ENCODE data around the gene RNF169. TPM values are rescaled to one million over a fixed set of nuclear protein-coding genes. Genes with fewer than 3 reads are reported as not detected.
A peak's percentile ranks its signal among the peaks of the same experiment; 100 is the strongest.

The RNF169 gene
- total RNA-seq, 1 donor from 2014 or later, result 13.0 TPM

GRCh38 chr11:74769055-74769707, 20.5 kb downstream of the RNF169 start:
- no peak for DNase-seq (ENCODE audit: low read depth in 2 of 2)

- DNase-seq (ENCODE audit: low read depth in 2 of 2), result peak; percentile 55 to 91
Measured at GRCh38 chr11:74770456-74770855, 21.8 kb downstream of the RNF169 start.

GRCh38 chr11:74771139-74771538, 22.5 kb downstream of the RNF169 start:
- DNase-seq (ENCODE audit: low read depth in 2 of 2), result no peak

- peak in 1 of 2 donors; percentile 8 for DNase-seq (ENCODE audit: low read depth in 2 of 2)
Measured at GRCh38 chr11:74773476-74773875, 24.8 kb downstream of the RNF169 start.

DNA sequence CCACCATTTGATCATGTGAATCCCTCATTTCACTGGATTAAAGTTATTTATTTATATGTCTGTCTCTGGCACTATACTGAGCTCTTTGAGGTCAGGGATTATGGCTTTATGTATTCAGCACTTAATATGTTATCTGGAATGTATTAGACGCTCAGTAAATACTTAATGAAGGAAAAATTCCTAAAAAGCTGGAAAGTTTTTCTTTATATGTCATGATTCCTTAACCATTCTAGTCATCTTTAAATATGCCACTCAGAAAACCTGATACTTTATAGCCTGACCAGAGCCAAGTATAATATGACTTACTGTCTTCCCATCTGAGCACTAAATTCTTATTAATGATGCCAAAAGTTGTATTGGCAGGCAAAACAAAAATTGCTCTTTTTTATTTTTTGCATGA, 27.1 kb downstream of the RNF169 start:
- no peak for DNase-seq (ENCODE audit: low read depth in 2 of 2)

- no peak for DNase-seq (ENCODE audit: low read depth in 2 of 2)
Measured at GRCh38 chr11:74776546-74776945, 27.9 kb downstream of the RNF169 start.

DNA sequence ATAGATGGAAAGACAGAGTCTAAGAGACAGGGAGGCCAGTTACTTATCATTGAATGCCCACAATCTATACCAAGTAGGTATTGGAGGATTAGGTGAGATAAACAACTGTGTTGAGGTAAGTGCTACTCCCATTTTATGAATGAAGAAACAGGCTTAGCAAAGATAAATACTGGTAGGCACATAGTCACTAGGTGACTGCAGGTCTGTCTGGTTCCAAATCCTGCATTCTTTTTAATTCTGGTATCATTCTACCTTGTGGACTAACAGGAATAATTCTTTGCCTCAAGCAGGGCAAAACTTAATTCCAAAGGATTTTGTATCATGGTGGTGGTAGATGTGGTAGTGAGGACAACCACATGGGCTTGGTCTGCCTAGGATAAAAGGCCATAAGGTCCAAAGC, 28.4 kb downstream of the RNF169 start:
- no peak for DNase-seq (ENCODE audit: low read depth in 2 of 2)

DNA sequence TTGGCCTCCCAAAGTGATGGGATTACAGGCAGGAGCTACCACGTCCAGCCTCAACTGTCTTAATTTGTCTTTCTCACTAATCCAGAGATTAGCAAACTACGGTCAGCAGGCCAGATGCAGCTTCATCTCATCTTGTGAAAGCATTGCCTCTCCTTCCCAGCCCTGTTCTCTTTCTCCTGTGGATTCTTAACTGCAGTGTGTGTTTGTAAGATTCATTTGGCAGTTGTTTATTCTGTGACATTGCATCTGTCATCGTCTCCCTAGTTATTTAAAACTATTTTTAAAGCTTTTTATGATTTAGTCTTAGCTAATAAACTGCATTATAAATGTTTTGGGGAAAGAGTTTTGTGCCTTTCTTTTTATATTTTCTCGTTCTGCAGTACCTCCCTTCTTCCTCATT, 29.2 kb downstream of the RNF169 start:
- no peak for DNase-seq (ENCODE audit: low read depth in 2 of 2)

DNA sequence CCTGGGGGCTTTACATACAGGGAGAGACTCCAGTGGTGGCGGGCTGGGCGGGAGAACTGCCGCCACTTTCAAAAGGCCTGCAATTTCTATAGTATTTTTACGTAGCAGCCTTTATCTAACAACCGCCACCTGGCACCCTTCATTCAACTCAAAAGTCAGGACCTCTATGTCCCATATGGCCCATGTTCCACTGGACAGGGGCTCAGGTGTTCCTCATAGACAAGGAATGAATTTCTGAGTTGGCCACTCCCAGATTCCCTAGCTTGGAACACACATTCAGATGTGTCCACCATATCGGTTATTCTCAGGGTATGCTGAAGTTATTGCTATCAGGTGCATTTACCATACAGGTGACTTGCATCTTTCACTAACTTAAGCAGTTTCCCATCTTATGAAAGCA, 29.9 kb downstream of the RNF169 start:
- no peak for DNase-seq (ENCODE audit: low read depth in 2 of 2)

DNA sequence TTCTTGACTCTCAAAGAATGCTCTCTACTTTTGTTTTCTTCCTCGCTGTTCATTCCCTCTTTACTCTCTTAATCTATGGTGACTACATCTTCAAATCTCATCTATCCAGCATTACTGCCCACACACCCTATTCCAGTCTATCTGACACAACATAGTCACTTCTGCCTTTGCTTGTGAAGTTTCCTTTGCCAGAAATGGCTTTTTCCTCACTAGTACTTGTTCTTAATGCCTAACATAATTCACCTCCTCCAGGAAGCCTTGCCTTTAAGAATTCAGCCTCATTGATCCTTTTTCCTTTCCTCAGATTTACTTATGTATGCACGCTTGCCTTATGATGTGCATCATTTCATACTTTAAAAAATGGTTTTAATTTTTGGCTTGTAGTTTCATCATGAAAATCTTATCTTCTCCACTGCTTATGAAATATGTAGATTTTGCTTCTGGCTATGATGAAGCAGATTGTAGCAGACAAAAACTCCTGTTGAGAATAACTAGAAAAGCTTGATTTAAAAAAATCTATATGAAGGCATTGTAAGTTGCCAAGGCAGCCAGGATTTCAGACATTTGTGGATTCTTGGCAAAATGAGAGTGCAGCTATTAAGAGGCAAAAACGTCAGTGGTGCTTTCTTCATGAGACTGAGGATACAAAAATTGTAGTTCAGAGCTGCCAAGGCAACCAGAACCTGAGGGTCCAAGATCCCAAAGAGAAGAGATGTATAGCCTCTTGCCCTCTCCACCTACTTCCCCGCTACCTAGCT, 31.8 kb downstream of the RNF169 start:
- DNase-seq (ENCODE audit: low read depth in 2 of 2), result no peak

GRCh38 chr11:74783241-74783871, 34.7 kb downstream of the RNF169 start:
- peak in 1 of 2 donors; percentile 68 for DNase-seq (ENCODE audit: low read depth in 2 of 2)

- no peak for DNase-seq (ENCODE audit: low read depth in 2 of 2)
Measured at GRCh38 chr11:74784234-74784633, 35.6 kb downstream of the RNF169 start.

DNA sequence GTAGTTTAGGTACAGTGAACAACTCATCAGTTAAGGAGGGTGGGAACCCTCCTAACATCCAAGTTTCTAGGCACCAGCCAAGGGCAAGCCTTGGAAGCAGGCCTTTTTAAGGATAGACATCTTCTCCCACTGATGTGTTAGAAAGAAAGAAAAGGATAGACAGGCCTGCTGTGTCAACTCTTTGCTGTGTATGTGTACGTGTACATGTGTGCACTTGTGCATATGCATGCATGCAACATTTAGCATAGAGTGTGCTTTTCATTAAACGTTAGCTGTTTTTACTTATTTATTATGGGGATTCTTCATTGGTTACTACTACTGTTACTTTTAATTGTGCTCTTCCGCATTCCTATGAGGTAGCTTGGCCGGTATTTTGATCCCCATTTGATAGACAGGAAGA, 36.1 kb downstream of the RNF169 start:
- no peak for DNase-seq (ENCODE audit: low read depth in 2 of 2)

DNA sequence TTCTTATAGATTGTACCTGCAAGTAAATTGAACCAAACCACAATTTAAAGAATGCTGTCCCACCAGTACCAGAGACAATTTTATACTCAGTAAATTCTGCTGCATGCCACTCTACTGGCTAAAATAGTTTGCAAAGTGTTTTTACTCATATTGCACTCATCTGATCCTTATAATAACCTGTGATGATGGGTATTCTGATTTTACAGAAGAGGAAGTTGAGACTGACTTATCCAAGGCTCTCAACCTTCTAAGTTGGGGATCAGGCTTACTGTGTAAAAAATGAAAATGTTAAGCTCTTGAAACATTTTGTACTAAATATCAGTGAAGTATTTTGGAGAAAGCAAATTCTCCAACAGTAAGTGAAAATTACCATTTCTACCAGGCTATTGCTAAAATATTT, 37.9 kb downstream of the RNF169 start:
- DNase-seq (ENCODE audit: low read depth in 2 of 2), result no peak

GRCh38 chr11:74791333-74792100, 42.9 kb downstream of the RNF169 start:
- DNase-seq (ENCODE audit: low read depth in 2 of 2), result no peak

DNA sequence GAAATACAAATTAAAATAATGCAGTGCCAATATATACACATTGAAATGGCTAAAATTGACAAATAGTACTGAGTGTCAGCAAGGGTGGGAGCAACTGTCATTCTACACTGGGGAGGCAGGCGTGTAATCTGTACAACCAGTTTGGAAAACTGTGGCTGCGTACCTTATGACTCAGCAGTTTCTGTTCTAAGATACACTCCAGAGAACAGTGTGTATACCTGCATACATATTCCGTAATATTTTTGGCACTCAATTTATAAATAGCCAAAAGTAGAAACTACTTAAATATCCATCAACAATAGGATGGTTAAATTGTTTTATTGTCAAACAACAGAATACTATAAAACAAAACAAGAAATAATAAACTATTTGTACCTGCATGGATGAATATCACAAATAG, 57.6 kb downstream of the RNF169 start:
- no peak for DNase-seq (ENCODE audit: low read depth in 2 of 2)

DNA sequence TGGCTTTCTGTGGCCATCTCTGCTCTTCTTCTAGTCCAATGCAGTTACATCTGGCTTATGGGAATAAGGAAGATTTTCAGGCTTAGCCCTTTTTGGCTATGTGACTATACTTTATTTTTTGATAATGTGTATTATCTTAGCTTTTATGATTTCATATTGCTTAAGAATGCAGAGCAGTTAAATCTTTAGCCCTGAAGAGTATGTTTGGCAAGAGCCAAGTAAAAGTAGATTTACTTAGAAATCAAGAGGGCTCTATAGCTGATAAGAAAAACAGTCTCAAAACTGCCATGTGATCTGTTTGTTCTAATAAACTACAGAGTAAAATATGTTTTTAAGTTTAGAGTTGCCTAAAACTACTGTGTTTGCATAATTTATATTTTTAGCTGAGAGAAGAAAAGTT, 61.2 kb downstream of the RNF169 start:
- DNase-seq (ENCODE audit: low read depth in 2 of 2), result no peak

DNA sequence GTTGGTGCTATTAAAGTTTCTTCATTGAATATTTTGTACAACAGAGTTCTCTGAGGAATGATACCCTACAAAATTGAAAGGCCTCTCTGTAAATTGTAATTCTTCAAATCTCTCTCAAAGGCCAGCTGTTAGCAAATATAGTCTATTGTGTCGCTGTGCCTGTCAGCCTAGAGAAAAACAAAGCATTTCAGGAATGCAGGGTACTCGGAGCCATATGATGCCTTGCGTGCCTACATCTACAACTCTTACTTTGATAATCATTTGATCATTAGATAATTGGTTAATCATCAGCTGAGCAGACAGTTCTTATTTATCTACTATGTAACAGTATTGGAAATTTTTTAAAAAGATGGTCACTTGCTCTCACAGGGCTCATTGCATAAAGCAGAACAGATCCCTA, 67.3 kb downstream of the RNF169 start:
- DNase-seq (ENCODE audit: low read depth in 2 of 2), result peak in 1 of 2 donors; percentile 62

DNA sequence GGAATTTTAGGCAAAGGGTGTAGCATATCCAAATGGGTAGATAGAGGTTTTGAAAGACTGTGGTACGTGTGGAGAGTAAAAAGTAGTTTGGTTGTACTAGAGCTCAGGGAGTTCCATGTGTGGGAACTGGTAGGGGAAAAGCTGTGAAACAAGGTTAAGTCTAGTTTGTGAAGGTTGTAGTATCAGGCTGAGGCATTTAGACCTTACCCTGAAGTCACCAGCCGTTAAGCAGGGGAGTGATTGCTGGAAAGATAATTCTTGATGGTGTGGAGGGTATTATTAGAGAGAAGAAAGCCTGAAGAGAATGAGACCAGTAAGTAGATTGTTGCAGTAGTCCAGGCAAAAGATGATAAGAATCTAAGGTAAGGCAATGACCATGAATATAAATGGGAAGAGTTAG, 68.0 kb downstream of the RNF169 start:
- no peak for DNase-seq (ENCODE audit: low read depth in 2 of 2)

DNA sequence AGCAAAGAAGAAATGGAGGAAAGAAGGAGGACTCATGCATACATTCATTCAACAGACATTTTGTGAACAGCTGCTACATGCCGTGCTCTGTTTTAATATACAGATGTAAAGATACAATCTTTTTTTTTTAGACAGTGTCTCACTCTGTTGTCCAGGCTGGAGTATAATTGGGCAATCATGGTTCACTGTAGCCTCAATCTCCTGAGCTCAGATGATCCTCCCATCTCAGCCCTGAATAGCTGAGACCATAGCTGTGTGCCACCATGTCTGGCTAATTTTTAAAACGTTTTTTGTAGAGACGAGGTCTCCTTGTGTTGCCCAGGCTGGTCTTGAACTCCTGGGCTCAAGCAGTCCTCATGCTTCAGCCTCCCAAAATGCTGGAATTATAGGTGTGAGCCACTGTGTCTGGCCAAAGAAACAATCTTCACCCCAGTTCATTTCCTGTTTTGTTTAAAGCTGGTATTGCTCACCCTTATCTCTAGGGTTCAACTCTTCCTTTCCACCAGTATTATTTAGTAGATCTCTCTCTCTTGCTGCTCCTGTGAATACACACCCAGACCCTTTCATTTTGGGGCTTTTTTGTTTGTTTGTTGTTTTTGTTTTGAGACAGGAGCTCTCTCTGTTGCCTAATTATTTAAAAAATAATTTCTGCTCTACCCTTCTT, 69.8 kb downstream of the RNF169 start:
- peak in 1 of 2 donors; percentile 76 for DNase-seq (ENCODE audit: low read depth in 2 of 2)

GRCh38 chr11:74819400-74819799, 70.8 kb downstream of the RNF169 start:
- DNase-seq (ENCODE audit: low read depth in 2 of 2), result peak in 1 of 2 donors; percentile 16
